SU-DHL-6 (cell line): ENCODE results near the gene ANKRD13C.

ENCODE experiments used
- H2AFZ ChIP-seq: fragments of 200-600 bp; sonication (generic); 2 replicates; pipeline ENCODE4 v1.6.1; 2014; ENCODE audit warnings: low read depth, mild to moderate bottlenecking, moderate library complexity, mixed read lengths, antibody characterized with exemption, low read length; ENCODE audit not compliant: severe bottlenecking
- H3F3A ChIP-seq: fragments of 200-600 bp; shearing (Covaris generic); 2 replicates; pipeline ENCODE4 v1.6.0; 2016; ENCODE audit warnings: antibody characterized with exemption, mild to moderate bottlenecking; ENCODE audit not compliant: insufficient read depth
- H3K27ac ChIP-seq: fragments of 200-600 bp; sonication (generic); 2 replicates; pipeline ENCODE4 v1.5.1; 2016; ENCODE audit warnings: low read depth, mild to moderate bottlenecking, low read length, moderate library complexity, mixed read lengths
- H3K27me3 ChIP-seq: fragments of 200-600 bp; sonication (generic), shearing (Covaris generic); 2 replicates; pipeline ENCODE4 v1.6.0; 2014; ENCODE audit warnings: mild to moderate bottlenecking, low read length
- H3K36me3 ChIP-seq: fragments of 200-600 bp; sonication (generic); 2 replicates; pipeline ENCODE4 v1.6.1; 2014; ENCODE audit warnings: mild to moderate bottlenecking, low read length, mixed read lengths
- H3K4me2 ChIP-seq: fragments of 300-600, 200-600 bp; shearing (Covaris generic), sonication (generic); 2 replicates; pipeline ENCODE4 v1.6.0; 2014; ENCODE audit warnings: low read length, low read depth, mild to moderate bottlenecking; ENCODE audit not compliant: poor library complexity, severe bottlenecking
- H3K4me3 ChIP-seq: fragments of 200-600 bp; sonication (generic); 2 replicates; pipeline ENCODE4 v1.5.1; 2014; ENCODE audit warnings: antibody characterized with exemption, low read length, mild to moderate bottlenecking, mixed read lengths; ENCODE audit not compliant: insufficient read depth, poor library complexity, severe bottlenecking
- H3K79me2 ChIP-seq: fragments of 200-600 bp; sonication (generic); 2 replicates; pipeline ENCODE4 v1.6.1; 2014; ENCODE audit warnings: mild to moderate bottlenecking, low read length, moderate library complexity; ENCODE audit not compliant: insufficient read depth
- H3K9ac ChIP-seq: fragments of 200-600 bp; sonication (generic); 2 replicates; pipeline ENCODE4 v1.7.0; 2014; ENCODE audit warnings: mild to moderate bottlenecking, low read length
- H3K9me2 ChIP-seq: fragments of 200-600 bp; sonication (generic); replicated peaks from 2 replicates; pipeline ENCODE4 v1.6.1; 2014; ENCODE audit warnings: low read length; ENCODE audit not compliant: insufficient read depth
- H3K9me3 ChIP-seq: fragments of 200-600 bp; sonication (generic); 2 replicates; pipeline ENCODE4 v1.6.1; 2014; ENCODE audit warnings: low read length, mixed read lengths; ENCODE audit not compliant: insufficient read depth
- H4K20me1 ChIP-seq: fragments of 200-600 bp; sonication (generic); 2 replicates; pipeline ENCODE4 v1.6.1; 2014; ENCODE audit warnings: low read depth, mild to moderate bottlenecking, antibody characterized with exemption, low read length, moderate library complexity, mixed read lengths
- EZH2phosphoT487 ChIP-seq: fragments of 200-600 bp; sonication (generic), shearing (Covaris generic); conservative IDR thresholded peaks from 2 replicates; pipeline ENCODE4 v1.6.1; 2018; ENCODE audit warnings: mild to moderate bottlenecking, antibody characterized with exemption, low read length, moderate library complexity, mixed read lengths
- TF ChIP-seq, protein P1 (sequence below): fragments of 200-600 bp; sonication (generic); IDR thresholded peaks from one replicate; pipeline ENCODE4 v1.5.1; 2017; ENCODE audit warnings: antibody characterized with exemption, mild to moderate bottlenecking, low read length, moderate library complexity; ENCODE audit not compliant: insufficient read depth, poor library complexity, severe bottlenecking

The ANKRD13C gene

DNA sequence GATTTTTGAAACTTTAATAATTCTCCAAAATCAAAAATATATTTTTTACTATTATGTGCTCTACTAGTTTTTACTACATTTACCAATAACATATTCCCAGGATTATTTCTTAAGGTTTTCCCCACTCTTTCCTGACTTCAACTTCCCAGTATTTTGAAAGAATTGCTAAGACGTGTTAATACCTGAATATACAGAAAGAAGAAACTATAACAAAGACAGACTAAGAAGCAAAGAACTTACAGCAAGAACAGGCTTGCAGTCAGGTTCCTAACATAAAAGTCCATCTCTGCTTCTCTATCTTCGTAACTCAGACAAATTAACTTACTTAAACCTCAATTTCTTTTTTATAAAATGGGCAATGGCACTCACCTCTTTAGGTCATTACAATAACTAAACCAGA, 70.2 kb downstream of the ANKRD13C start:
- H3K36me3 ChIP-seq: peaks cover 8% of the 10 kb centered on the region; the same call in 1 of the 2 replicates
- H3K9me3 ChIP-seq: no peaks in the 10 kb centered on the region
- H3K27me3 ChIP-seq: no peaks in the 10 kb centered on the region
- no peak overlapping the region for H3K4me2 ChIP-seq
- H3K9me2 ChIP-seq: no peaks in the 10 kb centered on the region
- H3K4me3 ChIP-seq: no peak overlapping the region
- H3F3A ChIP-seq: peaks cover 3% of the 10 kb centered on the region; the same call in 1 of the 2 replicates
- no peak overlapping the region for H3K9ac ChIP-seq
- H4K20me1 ChIP-seq: no peaks in the 10 kb centered on the region
- no peak overlapping the region for H3K27ac ChIP-seq
- H3K79me2 ChIP-seq: no peaks in the 10 kb centered on the region
- no peak for TF ChIP-seq EZH2phosphoT487
- TF ChIP-seq, protein P1, sequence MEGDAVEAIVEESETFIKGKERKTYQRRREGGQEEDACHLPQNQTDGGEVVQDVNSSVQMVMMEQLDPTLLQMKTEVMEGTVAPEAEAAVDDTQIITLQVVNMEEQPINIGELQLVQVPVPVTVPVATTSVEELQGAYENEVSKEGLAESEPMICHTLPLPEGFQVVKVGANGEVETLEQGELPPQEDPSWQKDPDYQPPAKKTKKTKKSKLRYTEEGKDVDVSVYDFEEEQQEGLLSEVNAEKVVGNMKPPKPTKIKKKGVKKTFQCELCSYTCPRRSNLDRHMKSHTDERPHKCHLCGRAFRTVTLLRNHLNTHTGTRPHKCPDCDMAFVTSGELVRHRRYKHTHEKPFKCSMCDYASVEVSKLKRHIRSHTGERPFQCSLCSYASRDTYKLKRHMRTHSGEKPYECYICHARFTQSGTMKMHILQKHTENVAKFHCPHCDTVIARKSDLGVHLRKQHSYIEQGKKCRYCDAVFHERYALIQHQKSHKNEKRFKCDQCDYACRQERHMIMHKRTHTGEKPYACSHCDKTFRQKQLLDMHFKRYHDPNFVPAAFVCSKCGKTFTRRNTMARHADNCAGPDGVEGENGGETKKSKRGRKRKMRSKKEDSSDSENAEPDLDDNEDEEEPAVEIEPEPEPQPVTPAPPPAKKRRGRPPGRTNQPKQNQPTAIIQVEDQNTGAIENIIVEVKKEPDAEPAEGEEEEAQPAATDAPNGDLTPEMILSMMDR: no peak
- no peak overlapping the region for H2AFZ ChIP-seq

DNA sequence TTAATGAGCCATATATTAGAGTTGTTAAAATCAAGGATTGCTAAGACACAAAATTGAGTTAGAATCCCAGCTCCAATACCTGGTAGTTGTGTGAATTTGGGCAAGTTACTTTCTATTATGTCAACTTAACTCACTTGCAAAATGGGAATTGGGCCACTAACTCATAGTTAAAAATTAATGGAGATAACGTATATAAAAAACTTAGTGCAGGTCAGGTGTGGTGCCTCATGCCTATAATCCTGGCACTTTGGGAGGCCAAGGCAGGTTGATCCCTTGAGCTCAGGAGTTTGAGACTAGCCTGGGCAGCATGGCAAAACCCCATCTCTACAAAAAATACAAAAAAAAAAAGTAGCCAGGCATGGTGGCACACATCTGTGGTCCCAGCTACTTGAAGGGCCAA, 75.8 kb downstream of the ANKRD13C start:
- no peaks in the 10 kb centered on the region for H3K9me2 ChIP-seq
- H3K9me3 ChIP-seq: no peaks in the 10 kb centered on the region
- peaks cover 7% of the 10 kb centered on the region; the same call in 1 of the 2 replicates for H3K36me3 ChIP-seq
- H4K20me1 ChIP-seq: no peaks in the 10 kb centered on the region
- no peak overlapping the region for H3K4me3 ChIP-seq
- no peaks in the 10 kb centered on the region for H3F3A ChIP-seq
- H2AFZ ChIP-seq: no peak overlapping the region
- no peaks in the 10 kb centered on the region for H3K27me3 ChIP-seq
- TF ChIP-seq, protein P1: no peak
- TF ChIP-seq EZH2phosphoT487: no peak
- H3K9ac ChIP-seq: no peak overlapping the region
- H3K4me2 ChIP-seq: no peak overlapping the region
- H3K79me2 ChIP-seq: no peaks in the 10 kb centered on the region
- no peak overlapping the region for H3K27ac ChIP-seq

DNA sequence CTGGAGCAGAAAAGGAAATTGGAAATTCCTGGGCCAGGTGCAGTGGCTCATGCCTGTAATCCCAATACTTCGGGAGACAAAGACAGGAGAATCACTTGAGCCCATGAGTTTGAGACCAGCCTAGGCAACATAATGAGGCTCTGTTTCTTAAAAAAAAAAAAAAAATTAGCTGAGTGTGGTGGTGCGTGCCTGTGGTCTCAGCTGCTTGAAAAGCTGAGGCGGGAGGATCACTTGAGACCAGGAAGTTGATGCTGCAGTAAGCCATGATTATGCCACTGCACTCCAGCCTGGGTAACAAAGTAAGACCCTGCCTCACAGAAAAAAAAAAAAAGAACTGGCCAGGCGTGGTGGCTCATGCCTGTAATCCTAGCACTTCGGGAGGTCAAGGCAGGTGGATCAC, 76.6 kb downstream of the ANKRD13C start:
- no peaks in the 10 kb centered on the region for H3K9me2 ChIP-seq
- no peak overlapping the region for H2AFZ ChIP-seq
- no peak overlapping the region for H3K27ac ChIP-seq
- no peaks in the 10 kb centered on the region for H3K79me2 ChIP-seq
- TF ChIP-seq EZH2phosphoT487: no peak
- TF ChIP-seq, protein P1: no peak
- no peak overlapping the region for H3K4me3 ChIP-seq
- H3K36me3 ChIP-seq: peaks cover 8% of the 10 kb centered on the region; the same call in 1 of the 2 replicates
- H4K20me1 ChIP-seq: no peaks in the 10 kb centered on the region
- no peaks in the 10 kb centered on the region for H3K9me3 ChIP-seq
- no peak overlapping the region for H3K9ac ChIP-seq
- H3K4me2 ChIP-seq: no peak overlapping the region
- H3F3A ChIP-seq: no peaks in the 10 kb centered on the region
- H3K27me3 ChIP-seq: no peaks in the 10 kb centered on the region
